Subcutaneous abdominal adipose tissue (tissue), 5 donors: ENCODE results near the gene CYP2C18.

Source experiments
- H3K27ac ChIP-seq: one replicate; pipeline ENCODE4 v1.7.0; 2013; ENCODE audit warnings: low read depth, mild to moderate bottlenecking, inconsistent platforms, low read length, moderate library complexity
- H3K27me3 ChIP-seq, 5 donors: one replicate each; pipeline ENCODE4 v1.7.0; 2013; ENCODE audit warnings: low read length in 5 of 5, inconsistent platforms in 1 of 5; ENCODE audit not compliant: control insufficient read depth in 5 of 5, insufficient read depth in 4 of 5
- H3K36me3 ChIP-seq, 5 donors: one replicate each; pipeline ENCODE4 v1.7.0; 2013; ENCODE audit warnings: low read length in 5 of 5; ENCODE audit not compliant: control insufficient read depth in 5 of 5, insufficient read depth in 5 of 5
- H3K4me1 ChIP-seq, 5 donors: one replicate each; pipeline ENCODE4 v1.7.0; 2013; ENCODE audit warnings: low read length in 5 of 5, mild to moderate bottlenecking in 3 of 5, moderate library complexity in 1 of 5; ENCODE audit not compliant: control insufficient read depth in 5 of 5, insufficient read depth in 5 of 5
- H3K4me3 ChIP-seq, 5 donors: one replicate each; pipeline ENCODE4 v1.7.0; 2013; ENCODE audit warnings: low read length in 5 of 5, low read depth in 1 of 5
- H3K9ac ChIP-seq, 5 donors: one replicate each; pipeline ENCODE4 v1.7.0; 2013; ENCODE audit warnings: low read length in 5 of 5, mild to moderate bottlenecking in 4 of 5, moderate library complexity in 3 of 5
- H3K9me3 ChIP-seq, 5 donors: one replicate each; pipeline ENCODE4 v1.7.0; 2013; ENCODE audit warnings: low read length in 5 of 5; ENCODE audit not compliant: control insufficient read depth in 5 of 5
- donor health status: healthy.
- donor health status: healthy.
- donor health status: healthy.
- donor health status: healthy.
- donor health status: healthy.

Gene CYP2C18

DNA sequence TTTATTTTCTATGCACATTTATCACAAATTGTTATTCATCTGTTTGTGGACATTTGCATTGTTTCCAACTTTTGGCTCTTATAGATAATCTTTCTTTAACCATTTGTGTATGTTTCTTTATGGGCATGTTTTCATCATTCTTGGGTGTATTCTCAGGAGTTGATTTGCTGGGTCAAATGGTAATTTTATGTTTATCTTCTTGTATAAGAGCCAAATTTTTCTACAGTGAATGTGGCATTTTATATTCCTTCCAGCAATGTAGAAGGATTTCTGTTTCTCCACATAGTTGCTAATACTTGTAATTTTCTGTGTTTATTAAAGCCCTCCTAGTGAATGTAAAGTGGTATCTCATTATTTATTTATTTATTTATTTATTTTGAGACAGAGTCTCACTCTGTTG lies 100.7 kb downstream of the CYP2C18 start:
- no peaks in the 10 kb centered on the region for H3K36me3 ChIP-seq
- peaks cover 0 to 4% (median 0%) of the 10 kb centered on the region in 5 donors for H3K9me3 ChIP-seq
- H3K27me3 ChIP-seq: no peaks in the 10 kb centered on the region
- H3K4me3 ChIP-seq: no peak overlapping the region
- H3K9ac ChIP-seq: no peak overlapping the region
- no peak overlapping the region for H3K27ac ChIP-seq
- no peaks in the 10 kb centered on the region for H3K4me1 ChIP-seq

DNA sequence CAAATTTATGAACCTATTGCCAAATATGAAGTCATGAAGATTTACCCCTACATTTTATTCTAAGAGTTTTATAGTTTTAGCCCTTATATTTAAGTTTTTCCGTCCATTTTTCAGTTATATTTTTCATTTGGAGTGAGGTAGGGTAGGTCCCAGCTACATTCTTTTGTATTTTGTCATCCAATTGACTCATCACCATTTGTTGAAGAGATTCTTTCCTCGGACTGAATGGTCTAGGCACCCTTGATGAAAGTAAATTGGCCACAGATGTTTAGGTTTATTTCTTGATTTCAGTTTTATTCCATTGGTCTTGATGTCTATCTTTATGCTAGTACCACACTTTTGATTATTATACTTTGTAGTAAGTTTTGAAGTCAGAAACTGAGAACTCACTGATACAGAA lies 101.7 kb downstream of the CYP2C18 start:
- Histone ChIP-seq H3K4me1 (no peaks in the 10 kb centered on the region), H3K9ac (no peak overlapping the region), H3K27me3 (no peaks in the 10 kb centered on the region), H3K27ac (no peak overlapping the region), H3K4me3 (no peak overlapping the region), H3K36me3 (no peaks in the 10 kb centered on the region), H3K9me3 (peaks cover 0 to 4% (median 0%) of the 10 kb centered on the region in 5 donors)
